8988T (cell line): ENCODE results near the gene PDC.
"Not testable (repeated sequence)": the region's sequence is repeated elsewhere in the genome, so short reads cannot be mapped to it uniquely, and the experiment has no call there.

Experiments used
- DNase-seq: peaks from one replicate; pipeline ENCODE4 v3.0.0; 2011

Gene PDC

GRCh38 chr1:186463926-186464325, 3.0 kb upstream of the PDC start:
- DNase-seq: no peak

- DNase-seq: no peak
Observed at GRCh38 chr1:186463511-186463910, 2.6 kb upstream of the PDC start.

GRCh38 chr1:186459161-186459560, 1.8 kb downstream of the PDC start:
- DNase-seq: not testable (repeated sequence)

GRCh38 chr1:186456729-186457255, 4.1 kb downstream of the PDC start:
- no peak for DNase-seq

GRCh38 chr1:186454981-186455380, 5.9 kb downstream of the PDC start:
- no peak for DNase-seq

GRCh38 chr1:186446152-186446551, 14.8 kb downstream of the PDC start:
- no peak for DNase-seq

- no peak for DNase-seq
Observed at GRCh38 chr1:186443638-186444037, 17.3 kb downstream of the PDC start.

- DNase-seq: no peak
Observed at GRCh38 chr1:186442651-186443375, 18.1 kb downstream of the PDC start.

GRCh38 chr1:186440584-186440983, 20.3 kb downstream of the PDC start:
- DNase-seq: no peak

- DNase-seq: no peak
Observed at GRCh38 chr1:186438567-186438966, 22.3 kb downstream of the PDC start.

- no peak for DNase-seq
Observed at GRCh38 chr1:186435336-186435735, 25.6 kb downstream of the PDC start.

GRCh38 chr1:186429017-186429416, 31.9 kb downstream of the PDC start:
- no peak for DNase-seq

GRCh38 chr1:186426118-186426517, 34.8 kb downstream of the PDC start:
- DNase-seq: no peak

GRCh38 chr1:186424539-186424938, 36.4 kb downstream of the PDC start:
- DNase-seq: no peak

- DNase-seq: no peak
Observed at GRCh38 chr1:186421446-186421845, 39.5 kb downstream of the PDC start.

- DNase-seq: no peak
Observed at GRCh38 chr1:186420923-186421322, 40.0 kb downstream of the PDC start.

- no peak for DNase-seq
Observed at GRCh38 chr1:186420311-186420710, 40.6 kb downstream of the PDC start.

- no peak for DNase-seq
Observed at GRCh38 chr1:186418503-186418902, 42.4 kb downstream of the PDC start.

- DNase-seq: no peak
Observed at GRCh38 chr1:186413319-186413718, 47.6 kb downstream of the PDC start.

- DNase-seq: no peak
Observed at GRCh38 chr1:186409091-186409490, 51.8 kb downstream of the PDC start.

GRCh38 chr1:186404454-186405051, 56.4 kb downstream of the PDC start:
- no peak for DNase-seq

- no peak for DNase-seq
Observed at GRCh38 chr1:186403632-186404031, 57.3 kb downstream of the PDC start.

- not testable (repeated sequence) for DNase-seq
Observed at GRCh38 chr1:186401446-186401845, 59.5 kb downstream of the PDC start.
